Right renal cortex interstitium (tissue), 3 donors: Measurements from ENCODE around the gene MCF2L. TPM values are rescaled to one million over a fixed set of nuclear protein-coding genes. Genes with fewer than 3 reads are reported as not detected.

Source experiments
- DNase-seq, 3 donors: peaks; one replicate each; pipeline ENCODE4 v3.0.0-alpha.2; 2013; ENCODE audit warnings: low read depth in 3 of 3, low spot score in 2 of 3
- polyA plus RNA-seq, 3 donors: library from polyadenylated mRNA; unstranded; fragments of 120-200 nt; gene quantifications; one replicate each; pipeline ENCODE4 v1.2.1, GENCODE V29; 2013; ENCODE audit not compliant: insufficient read length in 3 of 3

The MCF2L gene
- polyA plus RNA-seq, 3 donors = 22.3 to 26.3 (median 26.2) TPM

- no peak for DNase-seq
Measured at GRCh38 chr13:113060557-113061270, 91.7 kb downstream of the MCF2L start.

GRCh38 chr13:113061271-113061625, 92.2 kb downstream of the MCF2L start:
- no peak for DNase-seq

GRCh38 chr13:113061796-113062425, 92.9 kb downstream of the MCF2L start:
- DNase-seq = no peak

GRCh38 chr13:113062691-113063090, 93.7 kb downstream of the MCF2L start:
- DNase-seq = no peak

GRCh38 chr13:113063091-113063491, 94.1 kb downstream of the MCF2L start:
- DNase-seq = no peak

- DNase-seq = no peak
Measured at GRCh38 chr13:113064000-113064533, 95.1 kb downstream of the MCF2L start.

GRCh38 chr13:113064534-113065405, 95.8 kb downstream of the MCF2L start:
- no peak for DNase-seq

- no peak for DNase-seq
Measured at GRCh38 chr13:113065406-113066141, 96.6 kb downstream of the MCF2L start.

- DNase-seq = no peak
Measured at GRCh38 chr13:113066142-113066455, 97.1 kb downstream of the MCF2L start.

GRCh38 chr13:113066746-113067145, 97.7 kb downstream of the MCF2L start:
- DNase-seq = no peak

- no peak for DNase-seq
Measured at GRCh38 chr13:113069861-113070805, 101.1 kb downstream of the MCF2L start.

GRCh38 chr13:113070855-113071254, 101.8 kb downstream of the MCF2L start:
- no peak for DNase-seq

- DNase-seq = no peak
Measured at GRCh38 chr13:113072376-113072775, 103.4 kb downstream of the MCF2L start.

- DNase-seq = no peak
Measured at GRCh38 chr13:113073942-113074341, 104.9 kb downstream of the MCF2L start.

GRCh38 chr13:113074401-113074800, 105.4 kb downstream of the MCF2L start:
- no peak for DNase-seq

GRCh38 chr13:113074876-113075275, 105.9 kb downstream of the MCF2L start:
- DNase-seq = no peak

GRCh38 chr13:113075711-113076110, 106.7 kb downstream of the MCF2L start:
- DNase-seq = no peak

GRCh38 chr13:113076681-113077401, 107.8 kb downstream of the MCF2L start:
- no peak for DNase-seq

- no peak for DNase-seq
Measured at GRCh38 chr13:113077566-113077952, 108.5 kb downstream of the MCF2L start.
